Adipocyte (in vitro differentiated cells): Measurements from ENCODE around the gene NFE2L1.
"Not testable (repeated sequence)": the region's sequence is repeated elsewhere in the genome, so short reads cannot be mapped to it uniquely, and the experiment has no call there.

Source experiments
- DNase-seq: peaks from one replicate; pipeline ENCODE4 v3.0.0-alpha.2; 2015; ENCODE audit warnings: low read depth
- H3K27me3 ChIP-seq: replicated peaks from 2 replicates; pipeline ENCODE4 v1.7.0; 2013; ENCODE audit warnings: mild to moderate bottlenecking, low read length, moderate library complexity; ENCODE audit not compliant: control insufficient read depth, insufficient read depth
- H3K36me3 ChIP-seq: 2 replicates; pipeline ENCODE4 v1.7.0; 2013; ENCODE audit warnings: low read length, mild to moderate bottlenecking, moderate library complexity; ENCODE audit not compliant: control insufficient read depth, insufficient read depth, severe bottlenecking
- H3K4me1 ChIP-seq: 2 replicates; pipeline ENCODE4 v1.7.0; 2013; ENCODE audit warnings: mild to moderate bottlenecking, low read length, moderate library complexity; ENCODE audit not compliant: control insufficient read depth, insufficient read depth
- H3K4me3 ChIP-seq: 2 replicates; pipeline ENCODE4 v1.7.0; 2013; ENCODE audit warnings: mild to moderate bottlenecking, low read length, moderate library complexity
- H3K9ac ChIP-seq: 2 replicates; pipeline ENCODE4 v1.7.0; 2013; ENCODE audit warnings: mild to moderate bottlenecking, low read length, moderate library complexity
- H3K9me3 ChIP-seq: 2 replicates; pipeline ENCODE4 v1.7.0; 2013; ENCODE audit warnings: mild to moderate bottlenecking, low read length, moderate library complexity; ENCODE audit not compliant: control insufficient read depth

NFE2L1 gene

GRCh38 chr17:48011405-48012150 lies 36.6 kb upstream of the NFE2L1 start:
- peak overlapping the region; percentile 66 for H3K4me3 ChIP-seq
- H3K36me3 ChIP-seq, result no peaks in the 10 kb centered on the region
- peaks cover 4% of the 10 kb centered on the region for H3K27me3 ChIP-seq
- peaks cover 18% of the 10 kb centered on the region for H3K4me1 ChIP-seq
- H3K9me3 ChIP-seq, result no peaks in the 10 kb centered on the region
- H3K9ac ChIP-seq, result peak overlapping the region; percentile 8
- no peak for DNase-seq

GRCh38 chr17:48012151-48012520 lies 36.0 kb upstream of the NFE2L1 start:
- Histone ChIP-seq H3K4me3 (peak overlapping the region; percentile 66), H3K9ac (peak overlapping the region; percentile 8), H3K36me3 (no peaks in the 10 kb centered on the region), H3K9me3 (no peaks in the 10 kb centered on the region), H3K4me1 (peaks cover 15% of the 10 kb centered on the region), H3K27me3 (peaks cover 4% of the 10 kb centered on the region)
- DNase-seq, result peak; percentile 58

GRCh38 chr17:48012654-48013053 lies 35.5 kb upstream of the NFE2L1 start:
- no peaks in the 10 kb centered on the region for H3K36me3 ChIP-seq
- DNase-seq, result no peak
- no peak overlapping the region for H3K9ac ChIP-seq
- peaks cover 4% of the 10 kb centered on the region for H3K27me3 ChIP-seq
- peaks cover 15% of the 10 kb centered on the region for H3K4me1 ChIP-seq
- no peaks in the 10 kb centered on the region for H3K9me3 ChIP-seq
- no peak overlapping the region for H3K4me3 ChIP-seq

- H3K9me3 ChIP-seq, result no peaks in the 10 kb centered on the region
- peaks cover 4% of the 10 kb centered on the region for H3K27me3 ChIP-seq
- H3K4me1 ChIP-seq, result peaks cover 7% of the 10 kb centered on the region
- H3K4me3 ChIP-seq, result no peak overlapping the region
- H3K9ac ChIP-seq, result no peak overlapping the region
- no peaks in the 10 kb centered on the region for H3K36me3 ChIP-seq
- no peak for DNase-seq
Observed at GRCh38 chr17:48013876-48014594, 34.1 kb upstream of the NFE2L1 start.

GRCh38 chr17:48014595-48015111 lies 33.5 kb upstream of the NFE2L1 start:
- H3K4me1 ChIP-seq, result peaks cover 7% of the 10 kb centered on the region
- H3K9me3 ChIP-seq, result no peaks in the 10 kb centered on the region
- DNase-seq, result no peak
- no peak overlapping the region for H3K9ac ChIP-seq
- no peak overlapping the region for H3K4me3 ChIP-seq
- H3K27me3 ChIP-seq, result peaks cover 4% of the 10 kb centered on the region
- no peaks in the 10 kb centered on the region for H3K36me3 ChIP-seq

GRCh38 chr17:48016112-48016511 lies 32.0 kb upstream of the NFE2L1 start:
- Histone ChIP-seq H3K4me3 (no peak overlapping the region), H3K36me3 (no peaks in the 10 kb centered on the region), H3K4me1 (peaks cover 7% of the 10 kb centered on the region), H3K9me3 (no peaks in the 10 kb centered on the region), H3K9ac (no peak overlapping the region), H3K27me3 (peaks cover 4% of the 10 kb centered on the region)
- DNase-seq, result no peak

- H3K4me3 ChIP-seq, H3K9me3 ChIP-seq: not testable (repeated sequence)
Observed at GRCh38 chr17:48017817-48018158, 30.4 kb upstream of the NFE2L1 start.

GRCh38 chr17:48021934-48022333 lies 26.2 kb upstream of the NFE2L1 start:
- Histone ChIP-seq H3K36me3 (no peaks in the 10 kb centered on the region), H3K9ac (no peak overlapping the region), H3K27me3 (no peaks in the 10 kb centered on the region), H3K9me3 (no peaks in the 10 kb centered on the region), H3K4me1 (peaks cover 37% of the 10 kb centered on the region), H3K4me3 (no peak overlapping the region)
- no peak for DNase-seq

More at GRCh38 chr17:48017817-48018158, 30.4 kb upstream of the NFE2L1 start:
- H3K4me1 ChIP-seq, H3K9ac ChIP-seq, H3K27me3 ChIP-seq, H3K36me3 ChIP-seq, DNase-seq: not testable (repeated sequence)

GRCh38 chr17:48022901-48023300 lies 25.3 kb upstream of the NFE2L1 start:
- Histone ChIP-seq H3K4me1 (peaks cover 41% of the 10 kb centered on the region), H3K4me3 (no peak overlapping the region), H3K9ac (no peak overlapping the region), H3K27me3 (no peaks in the 10 kb centered on the region), H3K9me3 (no peaks in the 10 kb centered on the region), H3K36me3 (no peaks in the 10 kb centered on the region)
- no peak for DNase-seq

- no peaks in the 10 kb centered on the region for H3K36me3 ChIP-seq
- peaks cover 41% of the 10 kb centered on the region for H3K4me1 ChIP-seq
- peak overlapping the region; percentile 81 for H3K4me3 ChIP-seq
- no peaks in the 10 kb centered on the region for H3K9me3 ChIP-seq
- H3K27me3 ChIP-seq, result no peaks in the 10 kb centered on the region
- DNase-seq, result peak; percentile 92
- H3K9ac ChIP-seq, result peak overlapping the region; percentile 80
Observed at GRCh38 chr17:48023400-48024148, 24.6 kb upstream of the NFE2L1 start.
